HG02610 (cell line): Measurements from ENCODE around the gene FAM20C.
"Not testable (repeated sequence)": the region's sequence is repeated elsewhere in the genome, so short reads cannot be mapped to it uniquely, and the experiment has no call there.

ENCODE experiments used
- ATAC-seq: cut with Tn5 transposase; IDR thresholded peaks from one replicate; pipeline ENCODE4 v1.9.1; 2021; ENCODE audit warnings: mild to moderate bottlenecking, moderate library complexity; ENCODE audit not compliant: unreplicated experiment

The FAM20C gene

DNA sequence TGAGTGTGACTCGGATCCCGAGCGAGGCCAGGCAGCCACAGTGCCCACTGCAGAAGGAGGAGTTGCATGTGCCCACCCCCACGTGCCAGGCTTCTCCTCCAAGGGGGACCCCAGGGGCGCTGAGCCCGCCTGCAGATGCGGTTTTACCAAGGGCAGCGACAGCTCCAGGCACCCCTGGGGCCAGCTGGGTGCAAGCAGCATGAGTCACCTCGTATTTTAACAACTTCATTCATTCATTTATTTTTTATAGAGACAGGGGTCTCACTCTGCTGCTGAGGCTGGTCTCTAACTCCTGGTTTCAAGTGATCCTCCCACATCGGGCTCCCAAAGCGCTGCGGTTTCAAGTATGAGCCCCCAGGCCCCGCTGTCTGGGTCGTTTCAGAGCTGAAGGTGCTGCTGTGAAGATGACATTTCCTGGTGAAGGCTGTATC is 96.3 kb downstream of the FAM20C start:
- ATAC-seq = no peak

DNA sequence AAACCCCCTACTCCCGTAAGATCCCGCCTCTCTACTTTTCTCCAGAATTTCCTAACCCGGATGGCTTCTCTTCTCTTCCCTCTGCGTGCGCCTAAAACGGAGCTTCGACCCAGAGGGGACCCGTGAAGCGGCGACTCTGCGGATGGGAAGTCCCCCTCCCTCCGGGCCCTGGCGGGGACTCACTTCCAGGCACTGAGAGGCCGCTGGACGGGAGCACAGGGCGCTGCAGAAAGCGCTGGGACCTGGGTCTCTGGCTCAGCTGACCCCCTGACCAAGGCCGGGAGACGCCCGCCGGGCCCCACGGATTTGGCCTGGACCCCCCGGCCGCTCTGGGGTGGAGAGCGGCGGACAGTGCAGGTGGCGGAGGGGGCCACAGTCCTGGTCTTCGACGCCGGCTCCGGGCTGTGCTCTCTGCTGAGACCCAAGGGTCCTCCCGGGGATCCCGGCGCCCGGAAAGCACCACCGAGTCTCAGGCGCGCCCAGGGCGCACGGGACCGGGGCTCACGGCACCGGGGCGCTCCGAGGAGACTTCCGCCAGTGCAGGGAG is 96.9 kb downstream of the FAM20C start:
- ATAC-seq = no peak

DNA sequence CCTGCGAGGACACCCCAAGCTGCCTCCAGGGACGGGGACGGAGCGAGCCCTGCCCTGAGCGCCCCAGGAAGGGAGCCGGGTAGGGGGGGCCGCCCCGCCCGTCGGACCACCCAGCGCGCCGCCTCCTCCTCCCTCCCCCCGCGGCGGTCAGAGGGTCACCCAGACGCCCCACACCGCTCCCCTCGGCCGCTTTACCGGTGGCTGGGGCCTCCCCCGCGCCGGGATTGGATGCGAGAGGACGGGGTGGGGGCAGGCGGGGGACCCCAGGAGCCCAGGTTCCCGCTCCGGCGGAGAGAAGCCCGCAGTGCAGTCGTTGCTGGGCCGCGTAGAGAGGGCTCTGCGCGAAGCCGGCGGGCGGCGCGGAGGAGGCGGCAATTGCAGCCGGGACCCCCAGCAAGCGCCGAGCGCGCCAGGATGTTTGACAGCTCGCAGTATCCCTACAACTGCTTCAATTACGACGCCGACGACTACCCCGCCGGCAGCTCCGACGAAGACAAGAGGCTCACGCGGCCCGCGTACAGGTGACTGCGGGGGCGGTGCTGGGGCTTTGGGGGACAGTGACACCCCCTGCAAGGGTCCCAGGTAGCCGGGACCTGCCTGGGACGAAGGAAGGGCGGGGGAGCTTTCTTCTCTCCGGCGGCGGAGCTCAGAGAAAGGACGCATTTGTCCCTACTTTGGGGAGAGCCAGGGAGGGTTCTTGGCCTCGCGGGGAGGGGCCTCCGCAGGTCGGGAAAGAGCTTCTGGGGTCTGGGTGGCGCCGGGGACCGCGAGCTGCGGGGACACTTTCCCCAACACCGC is 97.6 kb downstream of the FAM20C start, which contains the start of gene FOXL3:
Gene FOXL3 (plus strand): TSS at position 415 of the 798 bp plus-strand sequence. CDS start 0 bp downstream, at position 415.
- no peak for ATAC-seq

DNA sequence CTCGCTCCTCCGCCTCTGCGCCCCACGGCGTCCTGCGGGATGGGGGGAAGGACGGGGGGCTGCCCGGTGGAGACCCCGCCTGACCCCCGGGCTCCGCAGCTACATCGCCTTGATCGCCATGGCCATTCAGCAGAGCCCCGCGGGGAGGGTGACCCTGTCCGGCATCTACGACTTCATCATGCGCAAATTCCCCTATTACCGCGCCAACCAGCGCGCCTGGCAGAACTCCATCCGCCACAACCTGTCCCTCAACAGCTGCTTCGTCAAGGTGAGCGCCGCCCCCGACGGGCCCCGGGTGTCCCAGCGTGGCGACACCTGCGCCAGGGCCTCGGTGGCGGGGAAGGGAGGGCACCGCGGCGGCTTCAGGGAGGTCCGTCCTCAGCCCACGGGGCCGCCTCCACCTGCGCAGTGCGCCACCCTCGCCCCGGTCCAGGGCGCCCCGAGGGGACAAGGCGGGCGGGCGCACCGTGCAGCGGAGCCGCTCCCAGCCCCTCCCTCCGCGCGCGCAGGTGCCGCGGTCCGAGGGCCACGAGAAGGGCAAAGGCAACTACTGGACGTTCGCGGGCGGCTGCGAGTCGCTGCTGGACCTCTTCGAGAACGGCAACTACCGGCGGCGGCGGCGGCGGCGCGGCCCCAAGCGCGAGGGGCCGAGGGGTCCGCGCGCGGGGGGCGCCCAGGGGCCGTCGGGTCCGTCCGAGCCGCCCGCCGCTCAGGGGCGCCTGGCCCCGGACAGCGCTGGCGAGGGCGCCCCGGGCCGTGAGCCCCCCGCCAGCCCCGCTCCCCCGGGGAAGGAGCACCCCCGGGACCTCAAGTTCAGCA is 98.4 kb downstream of the FAM20C start:
- no peak for ATAC-seq

DNA sequence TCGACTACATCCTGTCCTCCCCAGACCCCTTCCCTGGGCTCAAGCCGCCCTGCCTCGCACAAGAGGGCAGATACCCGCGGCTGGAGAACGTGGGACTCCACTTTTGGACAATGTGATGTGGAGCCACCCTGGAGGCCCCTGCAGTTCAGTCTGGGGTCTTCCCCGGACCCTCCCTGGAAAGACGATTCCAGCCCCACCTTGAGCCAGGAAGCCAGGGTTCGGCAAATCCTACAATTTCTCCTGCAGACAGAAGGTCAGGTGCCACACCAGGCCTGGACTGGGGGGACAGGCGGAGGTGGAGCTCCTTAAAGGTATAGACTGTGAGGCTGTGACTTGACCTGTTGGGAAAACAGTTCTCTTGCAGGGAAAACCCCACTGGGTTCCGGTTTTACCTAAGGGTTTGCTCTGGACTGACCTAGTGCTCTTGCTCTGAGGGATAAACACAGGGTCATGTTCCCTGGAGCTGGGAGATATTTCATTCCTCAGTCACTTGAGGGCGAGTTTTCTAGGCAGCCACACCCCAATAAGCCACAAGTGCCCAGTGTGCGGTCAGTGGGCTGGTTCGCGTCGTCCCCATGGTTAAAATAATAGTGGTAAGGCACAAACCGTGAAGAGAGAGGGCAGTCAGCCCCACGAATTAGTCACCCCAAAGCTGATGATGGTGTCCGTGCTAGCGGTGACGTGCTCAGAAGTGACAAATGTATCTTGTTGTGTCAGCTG is 99.2 kb downstream of the FAM20C start:
- no peak for ATAC-seq

DNA sequence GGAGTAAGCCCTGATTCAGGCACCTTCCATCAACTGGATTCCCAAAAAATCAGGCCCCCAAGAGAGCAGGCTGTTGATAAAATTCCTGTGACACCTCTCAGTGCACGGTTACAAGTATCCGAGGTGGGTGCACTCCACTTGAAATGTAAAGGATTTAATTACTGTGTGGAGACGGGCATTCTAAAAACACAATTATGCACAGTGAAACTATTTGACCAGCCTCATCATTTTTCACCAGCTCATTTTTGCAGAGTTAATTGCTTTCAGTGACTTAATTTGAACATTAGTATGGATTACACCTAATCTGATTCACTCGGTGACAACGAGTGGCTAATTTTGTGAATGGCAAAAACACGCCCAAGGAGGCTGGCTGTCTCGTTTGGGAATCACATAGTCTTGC is 99.9 kb downstream of the FAM20C start:
- ATAC-seq = no peak

DNA sequence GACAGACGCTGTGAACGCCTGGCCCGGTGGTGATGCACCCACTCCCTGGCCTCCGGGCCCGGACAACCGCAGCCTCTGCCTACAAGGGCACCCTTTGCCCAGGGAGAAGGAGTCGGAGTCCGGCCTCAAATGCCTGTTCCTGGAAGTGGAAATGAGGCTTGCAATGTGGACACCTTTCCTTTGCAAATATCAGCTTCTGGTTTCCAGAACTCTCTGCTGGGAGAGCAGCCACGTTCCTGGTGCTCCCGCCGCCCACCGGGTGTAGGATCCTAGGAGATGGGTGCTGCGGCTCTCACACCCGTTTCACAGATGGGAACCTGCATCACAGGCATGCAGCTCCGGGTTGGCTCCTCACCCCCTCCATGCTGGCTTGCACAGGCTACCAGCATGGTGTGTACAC is 100.5 kb downstream of the FAM20C start:
- ATAC-seq = no peak

- no peak for ATAC-seq
Measured at GRCh38 chr7:293681-294439, 101.5 kb downstream of the FAM20C start.

GRCh38 chr7:294440-295154 is 102.2 kb downstream of the FAM20C start:
- no peak for ATAC-seq

- ATAC-seq = no peak
Measured at GRCh38 chr7:295155-296154, 103.1 kb downstream of the FAM20C start.

DNA sequence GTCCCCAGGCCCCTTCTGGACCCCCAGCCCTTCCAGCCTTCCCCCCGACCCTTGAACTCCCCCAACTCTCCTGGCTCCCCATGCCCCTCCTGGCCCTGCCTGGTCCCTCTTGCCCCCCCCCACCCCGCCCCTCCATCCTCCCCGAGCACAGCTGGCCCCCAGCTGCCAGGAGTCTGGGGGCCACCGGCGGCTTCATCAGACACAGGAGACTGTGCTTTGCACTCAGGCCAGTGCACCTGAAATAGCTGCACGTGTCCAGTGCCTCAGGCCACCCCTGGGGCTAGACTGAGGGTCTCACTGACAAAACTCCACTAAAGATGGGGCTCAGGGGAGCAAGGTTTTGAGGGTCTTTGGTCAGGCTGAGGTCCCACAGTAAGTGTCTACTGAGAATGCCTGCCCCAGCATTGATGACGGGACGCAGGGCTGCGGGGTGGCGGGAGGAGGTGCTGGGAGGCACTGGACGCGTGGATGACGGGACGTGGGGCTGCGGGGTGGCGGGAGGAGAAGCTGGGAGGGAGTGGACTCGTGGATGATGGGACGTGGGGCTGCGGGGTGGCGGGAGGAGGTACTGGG is 104.1 kb downstream of the FAM20C start:
- ATAC-seq = no peak

DNA sequence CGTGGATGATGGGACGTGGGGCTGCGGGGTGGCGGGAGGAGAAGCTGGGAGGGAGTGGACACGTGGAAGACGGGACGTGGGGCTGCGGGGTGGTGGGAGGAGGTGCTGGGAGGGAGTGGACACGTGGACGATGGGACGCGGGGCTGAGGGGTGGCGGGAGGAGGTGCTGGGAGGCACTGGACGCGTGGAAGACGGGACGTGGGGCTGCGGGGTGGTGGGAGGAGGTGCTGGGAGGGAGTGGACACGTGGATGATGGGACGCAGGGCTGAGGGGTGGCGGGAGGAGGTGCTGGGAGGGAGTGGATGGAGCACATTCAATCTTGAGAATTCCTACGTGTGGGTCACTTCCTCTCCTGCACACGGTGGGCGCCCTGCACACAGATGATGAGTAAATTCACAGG is 104.8 kb downstream of the FAM20C start:
- not testable (repeated sequence) for ATAC-seq

- no peak for ATAC-seq
Measured at GRCh38 chr7:297611-298374, 105.4 kb downstream of the FAM20C start.

DNA sequence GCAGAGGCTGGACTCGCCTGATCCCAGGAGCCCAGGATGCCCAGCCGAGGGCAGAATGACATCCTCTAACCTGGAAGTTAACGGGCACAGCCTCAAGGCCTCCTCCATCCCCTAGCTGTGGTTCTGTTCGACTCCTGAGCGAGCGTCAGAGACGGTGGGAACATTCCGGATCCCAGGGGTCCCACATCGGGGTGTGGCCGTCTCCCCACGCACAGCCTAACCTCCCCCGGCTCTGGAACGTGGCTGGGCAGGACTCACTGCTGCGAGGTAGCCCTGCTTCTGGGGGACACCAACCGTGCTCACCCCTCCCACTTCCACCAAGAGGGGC is 106.0 kb downstream of the FAM20C start:
- no peak for ATAC-seq

DNA sequence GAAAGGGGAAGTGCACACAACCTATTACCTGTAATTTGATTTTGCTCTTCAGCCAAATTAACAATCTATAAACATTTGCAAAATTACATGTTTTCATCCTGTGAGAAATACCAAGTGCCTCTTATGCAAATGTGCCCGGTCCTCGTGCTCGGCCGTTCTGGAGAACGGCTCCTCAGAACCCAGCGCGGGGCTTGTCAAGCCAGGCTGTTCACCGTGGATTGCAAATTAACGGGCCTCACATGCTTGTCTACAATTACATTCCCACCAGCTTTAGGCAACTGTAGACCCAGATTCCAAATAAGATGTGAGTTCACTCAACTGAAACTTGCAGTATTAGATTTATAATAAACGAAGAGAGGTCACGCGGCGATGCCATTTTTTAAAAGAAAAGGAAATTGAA is 106.4 kb downstream of the FAM20C start:
- no peak for ATAC-seq

DNA sequence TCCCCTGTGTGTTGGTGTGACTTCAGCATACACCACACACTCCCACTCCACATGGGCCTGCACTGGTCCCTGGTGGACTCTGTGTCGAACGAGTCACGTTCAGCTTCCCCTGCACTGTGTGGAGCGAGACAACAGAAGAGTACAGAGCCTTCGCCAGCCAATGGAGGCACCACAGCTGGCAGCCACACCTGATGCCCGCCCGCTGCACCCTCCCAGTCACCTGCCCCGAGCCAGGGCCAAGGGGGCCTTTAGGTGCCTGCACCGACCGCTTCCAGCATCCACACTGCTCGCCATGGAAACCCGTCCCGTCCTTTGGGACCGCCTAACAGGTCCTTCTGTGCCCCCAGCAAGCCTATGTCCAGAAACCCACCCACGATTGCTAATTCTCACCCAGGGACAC is 106.8 kb downstream of the FAM20C start:
- ATAC-seq = no peak

- no peak for ATAC-seq
Measured at GRCh38 chr7:299628-300027, 107.3 kb downstream of the FAM20C start.

GRCh38 chr7:300048-300447 is 107.7 kb downstream of the FAM20C start:
- ATAC-seq = no peak
